Measurements from ENCODE around the gene ERC1. TPM values are rescaled to one million over a fixed set of nuclear protein-coding genes. Genes with fewer than 3 reads are reported as not detected.

The ERC1 gene
- total and polyA plus RNA-seq, 2 donors from 2014 or later: 5.1 to 68.3 TPM

GRCh38 chr12:1499351-1499750 is 508.3 kb downstream of the ERC1 start:
- no peaks in the 10 kb centered on the region for H3K9me3 ChIP-seq (ENCODE audit: control insufficient read depth in 2 of 3, insufficient read depth in 1 of 3, low read length in 3 of 3)
- H3K27ac ChIP-seq (ENCODE audit: low read depth in 2 of 2, low read length in 2 of 2): no peak overlapping the region
- no peaks in the 10 kb centered on the region for H3K27me3 ChIP-seq (ENCODE audit: control insufficient read depth, insufficient read depth, low read length)
- TF ChIP-seq CTCF (IDR thresholded peaks at IDR 0.05; ENCODE audit: borderline replicate concordance, extremely low read depth, insufficient read depth): no peak
- H3K36me3 ChIP-seq (ENCODE audit: control insufficient read depth in 2 of 3, insufficient read depth in 3 of 3, low read length in 3 of 3): no peaks in the 10 kb centered on the region
- no peak overlapping the region for H3K4me3 ChIP-seq (ENCODE audit: low read length in 3 of 3)
- DNase-seq (no peak), FAIRE-seq (no peak)
- H3K4me1 ChIP-seq (ENCODE audit: control insufficient read depth in 2 of 3, insufficient read depth in 2 of 3, low read depth in 1 of 3, low read length in 3 of 3): peaks cover 0 to 5% (median 4%) of the 10 kb centered on the region in 3 donors
- no peak overlapping the region for H3K9ac ChIP-seq (ENCODE audit: low read length in 3 of 3)
- intact Hi-C loops (cut with DNase I): no loop called here

- Histone ChIP-seq H3K4me3 (ENCODE audit: low read length in 3 of 3) (no peak overlapping the region), H3K9me3 (ENCODE audit: control insufficient read depth in 2 of 3, insufficient read depth in 1 of 3, low read length in 3 of 3) (no peaks in the 10 kb centered on the region), H3K27me3 (ENCODE audit: control insufficient read depth, insufficient read depth, low read length) (no peaks in the 10 kb centered on the region), H3K4me1 (ENCODE audit: control insufficient read depth in 2 of 3, insufficient read depth in 2 of 3, low read depth in 1 of 3, low read length in 3 of 3) (peaks cover 0 to 5% (median 4%) of the 10 kb centered on the region in 3 donors), H3K36me3 (ENCODE audit: control insufficient read depth in 2 of 3, insufficient read depth in 3 of 3, low read length in 3 of 3) (no peaks in the 10 kb centered on the region), H3K9ac (ENCODE audit: low read length in 3 of 3) (no peak overlapping the region), H3K27ac (ENCODE audit: low read depth in 2 of 2, low read length in 2 of 2) (no peak overlapping the region)
- intact Hi-C loops (cut with DNase I): no loop called here
- TF ChIP-seq CTCF (IDR thresholded peaks at IDR 0.05; ENCODE audit: borderline replicate concordance, extremely low read depth, insufficient read depth): no peak
- DNase-seq (no peak), FAIRE-seq (no peak)
Measured at GRCh38 chr12:1500095-1500801, 509.2 kb downstream of the ERC1 start.

GRCh38 chr12:1501001-1501400 is 510.0 kb downstream of the ERC1 start:
- Histone ChIP-seq H3K27ac (ENCODE audit: low read depth in 2 of 2, low read length in 2 of 2) (no peak overlapping the region), H3K4me3 (ENCODE audit: low read length in 3 of 3) (no peak overlapping the region), H3K36me3 (ENCODE audit: control insufficient read depth in 2 of 3, insufficient read depth in 3 of 3, low read length in 3 of 3) (no peaks in the 10 kb centered on the region), H3K27me3 (ENCODE audit: control insufficient read depth, insufficient read depth, low read length) (no peaks in the 10 kb centered on the region), H3K4me1 (ENCODE audit: control insufficient read depth in 2 of 3, insufficient read depth in 2 of 3, low read depth in 1 of 3, low read length in 3 of 3) (peaks cover 0 to 4% (median 4%) of the 10 kb centered on the region in 3 donors), H3K9ac (ENCODE audit: low read length in 3 of 3) (no peak overlapping the region), H3K9me3 (ENCODE audit: control insufficient read depth in 2 of 3, insufficient read depth in 1 of 3, low read length in 3 of 3) (no peaks in the 10 kb centered on the region)
- FAIRE-seq: no peak
- no peak for DNase-seq
- intact Hi-C loops (cut with DNase I): no loop called here
- TF ChIP-seq CTCF (IDR thresholded peaks at IDR 0.05; ENCODE audit: borderline replicate concordance, extremely low read depth, insufficient read depth): no peak

Data from kidney (tissue), 14 donors.